H9 (cell line): ENCODE data around the gene MINAR2. TPM values are rescaled to one million over a fixed set of nuclear protein-coding genes. Genes with fewer than 3 reads are reported as not detected.

ENCODE experiments used
- DNase-seq: peaks from one replicate; pipeline ENCODE4 v3.0.0-alpha.2; 2017
- H2AFZ ChIP-seq: one replicate; pipeline ENCODE4 v1.6.1; 2013; ENCODE audit warnings: mild to moderate bottlenecking, low read length, control low read depth, moderate library complexity
- H2AK5ac ChIP-seq: 2 replicates; pipeline ENCODE4 v1.6.1; 2013; ENCODE audit warnings: low read length, control low read depth, mixed read lengths; ENCODE audit not compliant: insufficient read length
- H2BK120ac ChIP-seq: one replicate; pipeline ENCODE4 v1.6.1; 2013; ENCODE audit warnings: low read depth, mild to moderate bottlenecking, low read length, control low read depth, inconsistent platforms; ENCODE audit not compliant: poor library complexity, severe bottlenecking
- H2BK12ac ChIP-seq: 2 replicates; pipeline ENCODE4 v1.6.1; 2013; ENCODE audit warnings: low read length, control low read depth, mixed read lengths, low read depth; ENCODE audit not compliant: insufficient read length
- H2BK15ac ChIP-seq: 2 replicates; pipeline ENCODE4 v1.6.1; 2013; ENCODE audit warnings: low read depth, low read length, control low read depth
- H2BK20ac ChIP-seq: one replicate; pipeline ENCODE4 v1.6.1; 2013; ENCODE audit warnings: low read depth, mild to moderate bottlenecking, low read length, control low read depth, inconsistent platforms; ENCODE audit not compliant: poor library complexity, severe bottlenecking
- H2BK5ac ChIP-seq: 2 replicates; pipeline ENCODE4 v1.6.1; 2013; ENCODE audit warnings: low read length, control low read depth, mixed read lengths; ENCODE audit not compliant: insufficient read length
- H3K14ac ChIP-seq: 2 replicates; pipeline ENCODE4 v1.6.1; 2013; ENCODE audit warnings: low read length, control low read depth; ENCODE audit not compliant: insufficient read depth
- H3K18ac ChIP-seq: 2 replicates; pipeline ENCODE4 v1.6.1; 2013; ENCODE audit warnings: low read depth, mild to moderate bottlenecking, mixed read lengths, low read length, control low read depth; ENCODE audit not compliant: insufficient read length
- H3K23ac ChIP-seq: 2 replicates; pipeline ENCODE4 v1.6.1; 2013; ENCODE audit warnings: low read length, control low read depth, mixed read lengths, low read depth; ENCODE audit not compliant: insufficient read length
- H3K23me2 ChIP-seq: 2 replicates; pipeline ENCODE4 v1.6.1; 2013; ENCODE audit warnings: low read depth, mild to moderate bottlenecking, mixed read lengths, low read length, control low read depth; ENCODE audit not compliant: insufficient read length, poor library complexity, severe bottlenecking
- H3K27ac ChIP-seq: 2 replicates; pipeline ENCODE4 v1.5.1; 2013; ENCODE audit warnings: low read length, control low read depth, mixed read lengths, low read depth; ENCODE audit not compliant: insufficient read length
- H3K27me3 ChIP-seq: 2 replicates; pipeline ENCODE4 v1.6.1; 2013; ENCODE audit warnings: low read length, control low read depth, inconsistent platforms; ENCODE audit not compliant: insufficient read depth
- H3K4ac ChIP-seq: 2 replicates; pipeline ENCODE4 v1.6.1; 2013; ENCODE audit warnings: low read depth, mild to moderate bottlenecking, control low read depth, inconsistent platforms, low read length, moderate library complexity
- H3K4me1 ChIP-seq: 2 replicates; pipeline ENCODE4 v1.6.1; 2013; ENCODE audit warnings: low read length, control low read depth, inconsistent platforms; ENCODE audit not compliant: insufficient read depth
- H3K4me2 ChIP-seq: 2 replicates; pipeline ENCODE4 v1.6.1; 2013; ENCODE audit warnings: low read length, control low read depth, mixed read lengths; ENCODE audit not compliant: insufficient read length, insufficient read depth
- H3K56ac ChIP-seq: 2 replicates; pipeline ENCODE4 v1.6.1; 2013; ENCODE audit warnings: low read depth, mild to moderate bottlenecking, mixed read lengths, low read length, control low read depth; ENCODE audit not compliant: insufficient read length
- H3K79me1 ChIP-seq: 2 replicates; pipeline ENCODE4 v1.6.1; 2013; ENCODE audit warnings: low read depth, mild to moderate bottlenecking, moderate library complexity, low read length, control low read depth, inconsistent platforms; ENCODE audit not compliant: insufficient read depth, poor library complexity, severe bottlenecking
- H3K79me2 ChIP-seq: 2 replicates; pipeline ENCODE4 v1.6.1; 2013; ENCODE audit warnings: low read length, control low read depth, inconsistent platforms; ENCODE audit not compliant: insufficient read depth
- H3K9ac ChIP-seq: 2 replicates; pipeline ENCODE4 v1.6.1; 2013; ENCODE audit warnings: low read length, control low read depth, mixed read lengths; ENCODE audit not compliant: insufficient read length; ENCODE audit errors: extremely low read depth
- H3K9me3 ChIP-seq: one replicate; pipeline ENCODE4 v1.6.1; 2013; ENCODE audit warnings: low read depth, low read length, inconsistent platforms; ENCODE audit not compliant: control insufficient read depth
- H3T11ph ChIP-seq: one replicate; pipeline ENCODE4 v1.6.1; 2013; ENCODE audit warnings: mild to moderate bottlenecking, low read length, control low read depth, inconsistent platforms
- H4K20me1 ChIP-seq: one replicate; pipeline ENCODE4 v1.6.1; 2013; ENCODE audit not compliant: control insufficient read depth, insufficient read length, insufficient read depth
- H4K5ac ChIP-seq: 2 replicates; pipeline ENCODE4 v1.6.1; 2013; ENCODE audit warnings: low read depth, mild to moderate bottlenecking, mixed read lengths, low read length, control low read depth; ENCODE audit not compliant: insufficient read length
- H4K8ac ChIP-seq: replicated peaks from 2 replicates; pipeline ENCODE4 v1.6.1; 2013; ENCODE audit warnings: low read length, control low read depth, mixed read lengths, low read depth; ENCODE audit not compliant: insufficient read length
- H4K91ac ChIP-seq: 2 replicates; pipeline ENCODE4 v1.6.1; 2013; ENCODE audit warnings: low read depth, mild to moderate bottlenecking, moderate library complexity, mixed read lengths, low read length, control low read depth; ENCODE audit not compliant: insufficient read length
- H3K27ac Mint-ChIP-seq, 3 experiments: 2 replicates in 2 of 3; 3 replicates in 1 of 3; pipeline ENCODE4 v1.8.0; 2020 to 2021; ENCODE audit warnings: mixed read lengths in 3 of 3, mild to moderate bottlenecking in 1 of 3, moderate library complexity in 1 of 3
- H3K27me3 Mint-ChIP-seq: 2 replicates; pipeline ENCODE4 v1.8.0; 2021; ENCODE audit warnings: low read depth, mild to moderate bottlenecking, moderate library complexity, mixed read lengths
- H3K36me3 Mint-ChIP-seq, 3 experiments: 2 replicates in 2 of 3; 3 replicates in 1 of 3; pipeline ENCODE4 v1.8.0; 2020 to 2021; ENCODE audit warnings: low read depth in 3 of 3, mixed read lengths in 3 of 3; ENCODE audit not compliant: insufficient read depth in 1 of 3
- H3K4me1 Mint-ChIP-seq, 2 experiments: 2 replicates each; pipeline ENCODE4 v1.8.0; 2020; ENCODE audit warnings: mixed read lengths in 2 of 2
- H3K4me3 Mint-ChIP-seq, 2 experiments: 2 replicates in 1 of 2; 3 replicates in 1 of 2; pipeline ENCODE4 v1.8.0; 2020 to 2021; ENCODE audit warnings: mild to moderate bottlenecking in 2 of 2, mixed read lengths in 2 of 2, moderate library complexity in 1 of 2
- H3K9me3 Mint-ChIP-seq, 2 experiments: 2 replicates in 1 of 2; 3 replicates in 1 of 2; pipeline ENCODE4 v1.8.0; 2020; ENCODE audit warnings: mild to moderate bottlenecking in 2 of 2, mixed read lengths in 2 of 2, moderate library complexity in 1 of 2
- WGBS: extraction: QIAGEN DNeasy Blood & Tissue Kit; methylation state at CpG from one replicate; pipeline ENCODE4 v1.1.7; 2013; ENCODE audit warnings: missing lambda C conversion rate, low lambda C conversion rate, mixed read lengths; ENCODE audit not compliant: insufficient read length; ENCODE audit errors: extremely low coverage; 5-methylcytosine and 5-hydroxymethylcytosine counted together
- long read RNA-seq: library from polyadenylated mRNA; unstranded; transcript quantifications from one replicate; pipeline ENCODE4 v2.0.0, GENCODE V29; 2020
- total RNA-seq: library from RNA; stranded (reverse); gene quantifications from 2 replicates; pipeline ENCODE4 v1.2.1, GENCODE V29; 2021
- TF ChIP-seq, protein P1 (sequence below): fragments of 200-600 bp; sonication (generic); conservative IDR thresholded peaks from 3 replicates; pipeline ENCODE4 v1.8.0; 2021; ENCODE audit warnings: antibody characterized with exemption, mild to moderate bottlenecking

The MINAR2 gene, protein sequence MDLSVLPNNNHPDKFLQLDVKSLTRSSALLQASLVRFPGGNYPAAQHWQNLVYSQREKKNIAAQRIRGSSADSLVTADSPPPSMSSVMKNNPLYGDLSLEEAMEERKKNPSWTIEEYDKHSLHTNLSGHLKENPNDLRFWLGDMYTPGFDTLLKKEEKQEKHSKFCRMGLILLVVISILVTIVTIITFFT
- 0.09 TPM in 1 of 2 replicates, not detected in the other for total RNA-seq
- long read RNA-seq = 0 reads

DNA sequence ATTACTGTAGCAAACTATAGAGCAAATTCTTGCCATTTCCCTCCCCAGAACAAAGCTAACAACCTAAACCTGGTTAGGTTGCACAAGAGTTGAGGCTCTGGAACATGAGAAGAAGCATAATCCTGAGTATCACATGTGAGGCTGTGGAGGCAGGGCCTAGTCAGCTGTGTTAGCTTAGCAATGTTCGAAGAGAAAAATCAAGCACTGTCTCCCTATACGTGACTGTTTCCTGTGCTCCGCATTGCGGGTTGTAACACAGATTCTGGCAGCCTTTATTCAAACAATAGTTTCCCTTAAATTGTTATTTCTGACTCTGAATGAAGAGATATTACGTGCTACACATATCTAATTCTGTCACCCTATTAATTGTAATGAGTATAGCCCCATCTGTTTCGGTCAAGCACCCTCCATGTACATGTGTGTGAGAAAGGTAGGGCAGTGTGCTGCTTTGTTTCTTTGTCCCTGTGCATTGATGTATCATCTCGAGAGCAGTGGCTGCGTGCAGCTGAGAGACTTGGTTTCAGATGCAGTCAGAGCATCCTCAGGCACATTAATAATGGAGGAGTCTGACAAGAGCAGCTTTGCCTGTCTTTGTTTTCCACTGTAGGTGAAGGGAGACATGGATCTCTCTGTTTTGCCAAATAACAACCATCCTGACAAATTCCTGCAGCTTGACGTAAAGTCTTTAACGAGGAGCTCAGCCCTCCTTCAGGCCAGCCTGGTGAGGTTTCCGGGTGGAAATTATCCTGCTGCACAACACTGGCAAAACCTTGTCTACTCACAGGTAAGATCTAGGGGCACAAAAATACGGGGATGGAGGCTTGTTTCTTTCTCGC, at the start of gene MINAR2:
Gene MINAR2, plus strand, starts transcription at position 523 of the 836 bp plus-strand sequence. Its CDS starts 97 bp downstream, at position 620.
- Mint-ChIP-seq H3K9me3 (no peaks in the 10 kb centered on the region), H3K27me3 (no peaks in the 10 kb centered on the region), H3K36me3 (no peaks in the 10 kb centered on the region), H3K4me3 (no peak within 1 kb of the TSS), H3K27ac (peak within 1 kb of the TSS in 2 of 3 experiments; percentile 34 to 48; a peak in 2 of 7 replicates), H3K4me1 (peaks cover 12 to 14% of the 10 kb centered on the region in 2 experiments)
- Histone ChIP-seq H2AFZ (no peak within 1 kb of the TSS), H2BK20ac (no peak within 1 kb of the TSS), H3K23ac (no peak within 1 kb of the TSS), H4K8ac (no peak within 1 kb of the TSS), H2AK5ac (no peak within 1 kb of the TSS), H4K91ac (no peak within 1 kb of the TSS), H3K4ac (no peak within 1 kb of the TSS), H2BK120ac (no peak within 1 kb of the TSS), H2BK12ac (no peak within 1 kb of the TSS), H3K79me1 (no peaks in the 10 kb centered on the region), H3K79me2 (no peaks in the 10 kb centered on the region), H3K4me1 (peaks cover 3% of the 10 kb centered on the region; the same call in 1 of the 2 replicates), H3T11ph (no peak within 1 kb of the TSS), H3K23me2 (no peaks in the 10 kb centered on the region), H2BK5ac (no peak within 1 kb of the TSS), H4K5ac (no peak within 1 kb of the TSS), H3K9ac (no peak within 1 kb of the TSS), H4K20me1 (no peaks in the 10 kb centered on the region), H3K27ac (no peak within 1 kb of the TSS), H3K18ac (no peak within 1 kb of the TSS), H3K4me2 (no peak within 1 kb of the TSS), H3K14ac (no peak within 1 kb of the TSS), H3K56ac (no peak within 1 kb of the TSS), H3K9me3 (no peaks in the 10 kb centered on the region), H3K27me3 (no peaks in the 10 kb centered on the region), H2BK15ac (no peak within 1 kb of the TSS)
- no peak for DNase-seq
- WGBS = no CpG with 5 or more reads among the region's 13 CpGs
- TF ChIP-seq, protein P1, sequence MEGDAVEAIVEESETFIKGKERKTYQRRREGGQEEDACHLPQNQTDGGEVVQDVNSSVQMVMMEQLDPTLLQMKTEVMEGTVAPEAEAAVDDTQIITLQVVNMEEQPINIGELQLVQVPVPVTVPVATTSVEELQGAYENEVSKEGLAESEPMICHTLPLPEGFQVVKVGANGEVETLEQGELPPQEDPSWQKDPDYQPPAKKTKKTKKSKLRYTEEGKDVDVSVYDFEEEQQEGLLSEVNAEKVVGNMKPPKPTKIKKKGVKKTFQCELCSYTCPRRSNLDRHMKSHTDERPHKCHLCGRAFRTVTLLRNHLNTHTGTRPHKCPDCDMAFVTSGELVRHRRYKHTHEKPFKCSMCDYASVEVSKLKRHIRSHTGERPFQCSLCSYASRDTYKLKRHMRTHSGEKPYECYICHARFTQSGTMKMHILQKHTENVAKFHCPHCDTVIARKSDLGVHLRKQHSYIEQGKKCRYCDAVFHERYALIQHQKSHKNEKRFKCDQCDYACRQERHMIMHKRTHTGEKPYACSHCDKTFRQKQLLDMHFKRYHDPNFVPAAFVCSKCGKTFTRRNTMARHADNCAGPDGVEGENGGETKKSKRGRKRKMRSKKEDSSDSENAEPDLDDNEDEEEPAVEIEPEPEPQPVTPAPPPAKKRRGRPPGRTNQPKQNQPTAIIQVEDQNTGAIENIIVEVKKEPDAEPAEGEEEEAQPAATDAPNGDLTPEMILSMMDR = no peak
